GM13977 (cell line): ENCODE results near the gene BPIFA1.

Source experiments
- DNase-seq: peaks from one replicate; pipeline ENCODE4 v3.0.0; 2012; ENCODE audit warnings: low spot score
- in situ Hi-C: fragments of 300-500 bp; cut with MboI; formaldehyde crosslinking; loops from one replicate; pipeline ENCODE4 v1.12.0; 2022; ENCODE audit warnings: low sequenced_read_pairs, low pct_unique_long_range_greater_than_20kb, mixed read lengths, inconsistent platforms; ENCODE audit not compliant: unreplicated experiment
- TF ChIP-seq, protein P1 (sequence below): IDR thresholded peaks from 2 replicates; pipeline ENCODE4 v1.5.1; 2012; ENCODE audit warnings: mild to moderate bottlenecking, control low read depth; ENCODE audit not compliant: insufficient read depth; ENCODE audit errors: extremely low read depth, missing control alignments

Gene BPIFA1

GRCh38 chr20:33277471-33278441, 42.0 kb downstream of the BPIFA1 start:
- DNase-seq = no peak
- in situ Hi-C loops = no loop called here
- TF ChIP-seq, protein P1, sequence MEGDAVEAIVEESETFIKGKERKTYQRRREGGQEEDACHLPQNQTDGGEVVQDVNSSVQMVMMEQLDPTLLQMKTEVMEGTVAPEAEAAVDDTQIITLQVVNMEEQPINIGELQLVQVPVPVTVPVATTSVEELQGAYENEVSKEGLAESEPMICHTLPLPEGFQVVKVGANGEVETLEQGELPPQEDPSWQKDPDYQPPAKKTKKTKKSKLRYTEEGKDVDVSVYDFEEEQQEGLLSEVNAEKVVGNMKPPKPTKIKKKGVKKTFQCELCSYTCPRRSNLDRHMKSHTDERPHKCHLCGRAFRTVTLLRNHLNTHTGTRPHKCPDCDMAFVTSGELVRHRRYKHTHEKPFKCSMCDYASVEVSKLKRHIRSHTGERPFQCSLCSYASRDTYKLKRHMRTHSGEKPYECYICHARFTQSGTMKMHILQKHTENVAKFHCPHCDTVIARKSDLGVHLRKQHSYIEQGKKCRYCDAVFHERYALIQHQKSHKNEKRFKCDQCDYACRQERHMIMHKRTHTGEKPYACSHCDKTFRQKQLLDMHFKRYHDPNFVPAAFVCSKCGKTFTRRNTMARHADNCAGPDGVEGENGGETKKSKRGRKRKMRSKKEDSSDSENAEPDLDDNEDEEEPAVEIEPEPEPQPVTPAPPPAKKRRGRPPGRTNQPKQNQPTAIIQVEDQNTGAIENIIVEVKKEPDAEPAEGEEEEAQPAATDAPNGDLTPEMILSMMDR = no peak

- in situ Hi-C loops = no loop called here
- DNase-seq = no peak
- TF ChIP-seq, protein P1 = no peak
These were observed 42.9 kb downstream of the BPIFA1 start for GRCh38 chr20:33278700-33279099.

DNA sequence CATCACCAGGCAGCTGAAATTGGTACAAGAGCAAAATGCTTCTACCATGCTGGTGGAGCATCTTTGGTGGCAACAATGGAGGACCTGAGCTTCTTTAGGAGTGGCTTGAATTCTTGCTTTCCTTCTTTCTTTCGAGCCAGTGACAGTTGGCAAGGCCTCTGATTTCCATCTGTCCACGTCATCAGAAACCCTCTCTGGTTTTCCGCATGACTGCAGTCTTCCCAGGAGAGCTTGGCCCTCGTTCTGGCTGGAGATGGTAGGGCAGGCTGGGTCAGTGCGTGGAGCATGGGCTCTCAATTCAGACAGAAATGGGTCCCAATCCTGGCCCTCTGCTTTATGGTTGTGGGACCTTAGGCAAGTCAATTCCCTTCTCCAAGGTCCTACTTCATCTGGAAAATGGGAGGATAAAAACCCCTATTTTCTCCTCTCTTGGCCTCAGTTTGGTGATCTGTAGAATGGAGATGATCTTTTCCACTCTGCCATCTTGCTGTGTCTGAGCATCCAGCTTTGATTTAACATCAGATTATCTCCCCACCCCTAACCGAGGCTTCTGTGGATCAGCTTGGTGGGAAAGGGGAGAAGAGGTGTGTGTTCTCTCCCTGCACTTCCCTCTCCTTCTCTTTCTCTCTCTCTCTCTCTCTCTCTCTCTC, 43.6 kb downstream of the BPIFA1 start:
- no peak for DNase-seq
- in situ Hi-C loops = no loop called here
- TF ChIP-seq, protein P1 = no peak

- TF ChIP-seq, protein P1 = no peak
- in situ Hi-C loops = no loop called here
- DNase-seq = no peak
These were observed 44.3 kb downstream of the BPIFA1 start for GRCh38 chr20:33280000-33280680.

DNA sequence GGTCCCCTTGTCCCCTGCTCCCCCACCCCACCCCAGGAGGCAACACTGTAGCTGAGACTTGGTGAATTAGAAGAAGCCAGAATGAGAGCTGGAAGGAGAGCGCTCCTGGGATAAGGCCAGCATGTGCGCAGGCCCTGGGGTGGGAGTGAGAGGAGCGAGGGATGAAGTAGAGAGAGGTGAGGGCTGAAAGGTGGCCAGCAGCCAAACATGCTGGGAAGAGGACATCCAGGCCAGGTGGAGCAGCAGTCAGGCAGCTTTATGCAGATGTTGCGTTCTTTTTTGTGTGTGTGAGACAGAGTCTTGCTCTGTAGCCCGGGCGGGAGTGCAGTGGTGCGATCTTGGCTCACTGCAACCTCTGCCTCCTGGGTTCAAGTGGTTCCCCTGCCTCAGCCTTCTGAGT, 45.0 kb downstream of the BPIFA1 start:
- no peak for DNase-seq
- in situ Hi-C loops = no loop called here
- TF ChIP-seq, protein P1 = no peak

- TF ChIP-seq, protein P1 = no peak
- no peak for DNase-seq
- in situ Hi-C loops = no loop called here
These were observed 45.9 kb downstream of the BPIFA1 start for GRCh38 chr20:33281550-33282146.
